ENCODE data around the gene SLC12A8. TPM values are rescaled to one million over a fixed set of nuclear protein-coding genes. Genes with fewer than 3 reads are reported as not detected.

Gene SLC12A8
- total RNA-seq, 2 donors from 2014 or later: 3.0 to 4.1 TPM

DNA sequence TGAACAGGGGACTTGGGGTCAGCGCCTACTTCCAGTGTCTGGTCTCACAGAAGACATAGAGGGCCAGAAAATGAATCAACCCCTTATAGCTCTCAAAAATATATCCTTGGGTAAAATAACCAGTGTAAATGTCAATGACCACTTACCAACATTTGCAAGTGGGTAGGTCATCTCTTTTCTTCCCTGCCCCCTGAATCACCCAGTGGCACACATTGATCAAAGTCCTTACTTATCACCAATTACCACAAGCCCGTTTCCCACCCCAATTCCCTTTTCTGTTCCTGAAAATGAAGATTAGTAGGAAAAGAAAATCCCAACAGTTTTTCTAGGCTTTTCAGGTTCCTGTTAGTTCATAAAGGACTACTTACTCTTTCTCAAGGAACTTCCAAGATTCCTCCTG, 86.2 kb downstream of the SLC12A8 start:
- TF ChIP-seq CTCF (IDR thresholded peaks at IDR 0.05): no peak
- no peak for ATAC-seq (ENCODE audit: insufficient number of reproducible peaks, low FRiP score, low read depth)

DNA sequence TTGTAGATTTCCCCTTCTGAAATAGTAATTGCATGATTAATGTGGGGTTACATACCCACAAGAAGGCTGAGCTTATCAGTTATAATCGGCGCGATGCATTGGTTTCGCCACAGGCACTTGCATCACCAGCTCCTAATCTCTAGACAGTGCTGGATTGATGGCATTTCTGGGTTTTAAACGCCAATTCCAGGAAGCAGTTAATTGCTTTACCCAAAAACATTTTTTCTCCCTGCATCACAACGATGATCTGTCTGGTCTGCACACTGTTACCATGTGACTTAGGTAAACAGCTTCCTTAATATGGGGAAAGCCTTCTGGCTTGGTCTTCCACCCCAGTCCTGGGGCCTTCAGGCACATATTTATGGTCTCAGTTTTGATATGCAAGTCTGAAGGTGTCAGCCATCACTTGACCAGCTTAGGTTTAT, 86.7 kb downstream of the SLC12A8 start:
- no peaks in the 10 kb centered on the region for H3K9me3 ChIP-seq
- DNase-seq (ENCODE audit: low spot score): no peak
- no peak overlapping the region for H3K27ac ChIP-seq
- ATAC-seq (ENCODE audit: insufficient number of reproducible peaks, low FRiP score, low read depth): no peak
- no peaks in the 10 kb centered on the region for H3K36me3 ChIP-seq
- H3K4me1 ChIP-seq (ENCODE audit: control insufficient read depth in 1 of 2, low read depth in 2 of 2): peaks cover 11 to 23% of the 10 kb centered on the region in 2 donors
- no peak for TF ChIP-seq CTCF (IDR thresholded peaks at IDR 0.05)
- H3K4me3 ChIP-seq: no peak overlapping the region
- H3K27me3 ChIP-seq (replicated peaks; ENCODE audit: insufficient read depth): no peaks in the 10 kb centered on the region

More for the DNA sequence above, 86.2 kb downstream of the SLC12A8 start:
- no peaks in the 10 kb centered on the region for H3K9me3 ChIP-seq
- DNase-seq (ENCODE audit: low spot score): no peak
- H3K36me3 ChIP-seq: no peaks in the 10 kb centered on the region
- H3K27me3 ChIP-seq (replicated peaks; ENCODE audit: insufficient read depth): no peaks in the 10 kb centered on the region
- H3K27ac ChIP-seq: no peak overlapping the region
- no peak overlapping the region for H3K4me3 ChIP-seq
- peaks cover 11 to 18% of the 10 kb centered on the region in 2 donors for H3K4me1 ChIP-seq (ENCODE audit: control insufficient read depth in 1 of 2, low read depth in 2 of 2)

DNA sequence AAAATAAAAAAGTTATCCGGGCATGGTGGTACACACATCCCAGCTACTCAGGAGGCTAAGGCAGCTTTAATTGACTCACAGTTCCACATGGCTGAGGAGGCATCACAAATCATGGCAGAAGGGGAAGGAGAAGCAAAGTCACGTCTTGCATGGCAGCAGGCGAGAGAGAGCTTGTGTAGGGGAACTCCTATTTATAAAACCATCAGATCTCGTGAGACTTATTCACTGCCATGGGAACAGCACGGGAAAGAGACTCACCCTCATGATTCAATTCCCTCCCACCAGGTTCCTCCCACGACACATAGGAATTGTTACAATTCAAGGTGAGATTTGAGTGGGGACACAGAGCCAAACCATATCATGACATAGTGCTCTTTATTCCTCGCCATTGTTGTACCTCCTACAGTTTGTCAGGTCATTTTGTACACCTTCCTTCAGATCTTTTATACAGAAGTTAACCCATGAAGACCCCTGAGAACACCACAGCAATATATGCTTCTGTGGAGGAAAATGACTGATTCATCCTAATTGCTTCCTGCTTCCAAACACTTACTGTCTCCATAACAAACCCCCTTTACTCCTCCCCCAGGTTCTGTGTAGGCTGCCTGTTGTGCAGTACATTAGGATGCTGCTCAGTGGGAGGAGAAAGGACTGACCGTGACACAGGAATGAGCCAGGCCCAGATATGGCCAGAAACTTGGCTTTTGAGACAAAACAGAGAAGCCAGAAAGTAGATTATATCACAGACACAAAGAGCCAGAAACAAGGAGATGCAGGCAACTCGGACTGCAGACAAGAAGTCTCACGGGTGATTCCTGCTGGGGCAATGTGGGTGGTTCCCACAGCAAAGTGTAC, 88.9 kb downstream of the SLC12A8 start:
- H3K36me3 ChIP-seq: no peaks in the 10 kb centered on the region
- no peak for TF ChIP-seq CTCF (IDR thresholded peaks at IDR 0.05)
- H3K4me3 ChIP-seq: no peak overlapping the region
- no peaks in the 10 kb centered on the region for H3K9me3 ChIP-seq
- ATAC-seq (ENCODE audit: insufficient number of reproducible peaks, low FRiP score, low read depth) (no peak), DNase-seq (ENCODE audit: low spot score) (no peak)
- H3K27ac ChIP-seq: no peak overlapping the region
- H3K4me1 ChIP-seq (ENCODE audit: control insufficient read depth in 1 of 2, low read depth in 2 of 2): peaks cover 0 to 29% of the 10 kb centered on the region in 2 donors
- no peaks in the 10 kb centered on the region for H3K27me3 ChIP-seq (replicated peaks; ENCODE audit: insufficient read depth)

DNA sequence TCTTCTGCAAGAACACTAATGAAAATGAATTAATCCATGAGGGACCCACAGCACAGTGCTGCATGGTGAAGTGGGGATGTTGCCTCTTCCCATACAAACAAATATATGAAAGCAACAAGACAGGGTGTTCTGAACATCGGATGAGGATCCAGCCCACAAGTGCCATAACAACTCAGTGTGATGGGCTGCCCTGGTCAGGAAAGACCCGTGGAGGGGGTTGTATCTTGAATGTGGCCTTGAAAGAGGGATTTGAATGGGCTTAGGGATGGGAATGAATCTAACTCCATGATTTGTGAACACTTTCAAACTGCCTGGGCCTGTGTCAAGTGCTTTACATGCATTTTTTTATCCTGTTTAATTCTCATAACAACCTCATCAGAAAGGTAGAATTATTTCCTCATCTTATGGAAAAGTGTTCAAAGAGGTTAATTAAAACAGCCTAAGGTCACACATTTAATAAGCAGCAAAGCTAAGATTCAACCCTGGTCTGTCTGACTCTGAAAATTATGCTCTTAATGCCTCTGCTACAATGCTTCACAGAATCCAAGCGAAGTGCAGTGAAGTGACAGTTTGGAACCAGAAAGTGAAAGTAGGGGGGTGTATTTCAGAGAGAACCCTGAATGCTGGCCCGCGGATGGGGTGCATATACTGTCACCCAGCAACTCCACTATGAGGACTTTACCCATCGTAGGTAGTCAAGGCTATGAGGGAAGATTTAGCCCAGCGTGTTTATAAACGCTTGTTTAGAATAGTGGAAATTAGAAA, 91.1 kb downstream of the SLC12A8 start:
- no peak for TF ChIP-seq CTCF (IDR thresholded peaks at IDR 0.05)
- H3K27me3 ChIP-seq (replicated peaks; ENCODE audit: insufficient read depth): no peaks in the 10 kb centered on the region
- no peak for ATAC-seq (ENCODE audit: insufficient number of reproducible peaks, low FRiP score, low read depth)
- H3K9me3 ChIP-seq: no peaks in the 10 kb centered on the region
- peaks cover 7 to 47% of the 10 kb centered on the region in 2 donors for H3K4me1 ChIP-seq (ENCODE audit: control insufficient read depth in 1 of 2, low read depth in 2 of 2)
- H3K27ac ChIP-seq: no peak overlapping the region
- DNase-seq (ENCODE audit: low spot score): no peak
- H3K4me3 ChIP-seq: no peak overlapping the region
- no peaks in the 10 kb centered on the region for H3K36me3 ChIP-seq

All from thoracic aorta (tissue), 2 donors.